OCI-LY7 (cell line): Measurements from ENCODE around the gene EPHB1.

Experiments used
- EZH2phosphoT487 ChIP-seq: fragments of 200-600 bp; sonication (generic); IDR thresholded peaks from 2 replicates; pipeline ENCODE4 v1.6.1; 2018; ENCODE audit warnings: low read depth, borderline replicate concordance, mild to moderate bottlenecking, mixed run types, antibody characterized with exemption, low read length, moderate library complexity, mixed read lengths
- TF ChIP-seq, protein P1 (sequence below): fragments of 200-600 bp; sonication (generic); conservative IDR thresholded peaks from 2 replicates; pipeline ENCODE4 v1.5.1; 2014; ENCODE audit warnings: mild to moderate bottlenecking, antibody characterized with exemption, low read length, moderate library complexity, mixed read lengths

DNA sequence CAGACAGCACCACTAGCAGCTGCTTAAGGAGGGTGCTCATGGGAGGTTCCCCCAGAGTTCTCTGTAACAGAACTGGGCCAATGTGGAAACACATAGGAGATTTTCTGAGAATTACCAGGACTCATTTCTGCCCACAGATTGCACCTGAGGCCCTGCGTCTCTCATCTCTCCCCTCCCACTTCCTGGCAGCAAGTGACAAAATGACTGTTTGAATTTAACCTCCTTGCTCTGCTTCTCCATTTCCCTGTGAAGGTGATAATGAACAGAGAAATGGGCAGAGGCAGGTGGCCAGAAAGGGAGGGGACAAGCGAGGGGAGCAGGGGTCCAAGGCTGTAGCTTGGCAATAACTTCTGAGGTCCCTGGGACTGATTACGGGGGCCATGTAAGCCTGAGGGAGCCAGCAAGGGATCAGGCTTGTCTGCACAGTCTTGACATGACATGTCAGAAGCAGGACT, 8.0 kb downstream of the EPHB1 start:
- TF ChIP-seq, protein P1, sequence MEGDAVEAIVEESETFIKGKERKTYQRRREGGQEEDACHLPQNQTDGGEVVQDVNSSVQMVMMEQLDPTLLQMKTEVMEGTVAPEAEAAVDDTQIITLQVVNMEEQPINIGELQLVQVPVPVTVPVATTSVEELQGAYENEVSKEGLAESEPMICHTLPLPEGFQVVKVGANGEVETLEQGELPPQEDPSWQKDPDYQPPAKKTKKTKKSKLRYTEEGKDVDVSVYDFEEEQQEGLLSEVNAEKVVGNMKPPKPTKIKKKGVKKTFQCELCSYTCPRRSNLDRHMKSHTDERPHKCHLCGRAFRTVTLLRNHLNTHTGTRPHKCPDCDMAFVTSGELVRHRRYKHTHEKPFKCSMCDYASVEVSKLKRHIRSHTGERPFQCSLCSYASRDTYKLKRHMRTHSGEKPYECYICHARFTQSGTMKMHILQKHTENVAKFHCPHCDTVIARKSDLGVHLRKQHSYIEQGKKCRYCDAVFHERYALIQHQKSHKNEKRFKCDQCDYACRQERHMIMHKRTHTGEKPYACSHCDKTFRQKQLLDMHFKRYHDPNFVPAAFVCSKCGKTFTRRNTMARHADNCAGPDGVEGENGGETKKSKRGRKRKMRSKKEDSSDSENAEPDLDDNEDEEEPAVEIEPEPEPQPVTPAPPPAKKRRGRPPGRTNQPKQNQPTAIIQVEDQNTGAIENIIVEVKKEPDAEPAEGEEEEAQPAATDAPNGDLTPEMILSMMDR, result no peak
- TF ChIP-seq EZH2phosphoT487, result no peak
